ENCODE results near the gene SEMA3A.
"Not testable (repeated sequence)": the region's sequence is repeated elsewhere in the genome, so short reads cannot be mapped to it uniquely, and the experiment has no call there.

DNA sequence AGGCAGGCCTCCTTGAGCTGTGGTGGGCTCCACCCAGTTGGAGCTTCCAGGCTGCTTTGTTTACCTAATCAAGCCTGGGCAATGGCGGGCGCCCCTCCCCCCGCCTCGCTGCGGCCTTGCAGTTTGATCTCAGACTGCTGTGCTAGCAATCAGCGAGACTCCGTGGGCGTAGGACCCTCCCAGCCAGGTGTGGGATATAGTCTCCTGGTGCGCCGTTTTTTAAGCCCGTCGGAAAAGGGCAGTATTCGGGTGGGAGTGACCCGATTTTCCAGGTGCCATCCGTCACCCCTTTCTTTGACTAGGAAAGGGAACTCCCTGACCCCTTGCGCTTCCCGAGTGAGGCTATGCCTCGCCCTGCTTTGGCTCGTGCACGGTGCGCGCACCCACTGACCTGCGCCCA lies 139.4 kb downstream of the SEMA3A start:
- TF ChIP-seq RAD21 (conservative IDR thresholded peaks at IDR 0.05); POLR2AphosphoS5 (IDR thresholded peaks at IDR 0.05); CTCF (IDR thresholded peaks at IDR 0.05; ENCODE audit: poor library complexity, severe bottlenecking); EZH2 (IDR thresholded peaks at IDR 0.05; ENCODE audit: borderline replicate concordance, insufficient read depth, low read length, poor library complexity, severe bottlenecking); REST (IDR thresholded peaks at IDR 0.05; ENCODE audit: borderline replicate concordance); MXI1 (conservative IDR thresholded peaks at IDR 0.05; ENCODE audit: poor library complexity, severe bottlenecking); EP300 (conservative IDR thresholded peaks at IDR 0.05; ENCODE audit: poor library complexity, severe bottlenecking); TAF1 (IDR thresholded peaks at IDR 0.05; ENCODE audit: low read depth): not testable (repeated sequence)

Measured in neural cell (in vitro differentiated cells).